SJCRH30 (cell line): Measurements from ENCODE around the gene CACNA1C. TPM values are rescaled to one million over a fixed set of nuclear protein-coding genes. Genes with fewer than 3 reads are reported as not detected.
"Not testable (repeated sequence)": the region's sequence is repeated elsewhere in the genome, so short reads cannot be mapped to it uniquely, and the experiment has no call there.

ENCODE experiments used
- DNase-seq, 2 experiments: peaks; one replicate each; pipeline ENCODE4 v3.0.0-alpha.2; 2015 to 2020
- H3K27ac ChIP-seq: fragments of 250-450 bp; sonication (Bioruptor Pico); 2 replicates; pipeline ENCODE4 v1.5.1; 2020; ENCODE audit warnings: mild to moderate bottlenecking, moderate library complexity
- H3K27me3 ChIP-seq: fragments of 250-450 bp; sonication (Bioruptor Pico); 2 replicates; pipeline ENCODE4 v1.5.1; 2020; ENCODE audit warnings: mild to moderate bottlenecking, moderate library complexity
- H3K36me3 ChIP-seq: fragments of 250-450 bp; sonication (Bioruptor Pico); 2 replicates; pipeline ENCODE4 v1.5.1; 2020; ENCODE audit warnings: mild to moderate bottlenecking, moderate library complexity
- H3K4me1 ChIP-seq: fragments of 250-450 bp; sonication (Bioruptor Pico); 2 replicates; pipeline ENCODE4 v1.5.1; 2020; ENCODE audit warnings: mild to moderate bottlenecking, moderate library complexity
- H3K4me3 ChIP-seq: fragments of 250-450 bp; sonication (Bioruptor Pico); 2 replicates; pipeline ENCODE4 v1.5.1; 2020; ENCODE audit warnings: mild to moderate bottlenecking, moderate library complexity
- H3K9me3 ChIP-seq: fragments of 250-450 bp; sonication (Bioruptor Pico); replicated peaks from 2 replicates; pipeline ENCODE4 v1.5.1; 2020; ENCODE audit warnings: mild to moderate bottlenecking, moderate library complexity
- total RNA-seq: library from RNA; depleted of rRNA; stranded (reverse); fragments of >200 nt; shearing (Covaris generic); gene quantifications from 2 replicates; pipeline ENCODE4 v1.2.3, GENCODE V29; 2014

The CACNA1C gene
- total RNA-seq, 1 experiment from 2014 or later: not detected

DNA sequence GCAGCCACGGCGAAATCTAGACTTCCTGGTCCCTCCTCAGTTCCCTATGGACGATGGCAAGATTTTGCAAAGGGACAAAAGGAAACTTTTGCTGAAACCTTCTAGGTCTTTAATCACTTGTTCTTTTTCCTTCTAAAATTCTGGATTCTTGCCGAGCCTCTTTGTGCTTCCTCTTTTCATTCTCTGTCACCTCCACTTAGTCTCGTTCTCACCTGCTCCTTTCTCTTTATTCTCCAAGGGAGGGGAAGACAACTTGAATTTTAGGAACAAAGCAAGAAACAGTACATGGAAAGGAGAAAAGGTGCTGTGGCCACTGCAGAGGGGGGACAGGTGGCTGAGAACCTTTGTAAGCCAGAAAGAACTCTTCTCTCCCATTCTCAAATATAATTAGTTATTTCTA is 194.8 kb downstream of the CACNA1C start:
- Histone ChIP-seq H3K27me3 (peaks cover 7% of the 10 kb centered on the region; the same call in 1 of the 2 replicates), H3K27ac (no peak overlapping the region), H3K4me3 (no peak overlapping the region), H3K4me1 (no peaks in the 10 kb centered on the region), H3K36me3 (no peaks in the 10 kb centered on the region), H3K9me3 (no peaks in the 10 kb centered on the region)
- no peak for DNase-seq

DNA sequence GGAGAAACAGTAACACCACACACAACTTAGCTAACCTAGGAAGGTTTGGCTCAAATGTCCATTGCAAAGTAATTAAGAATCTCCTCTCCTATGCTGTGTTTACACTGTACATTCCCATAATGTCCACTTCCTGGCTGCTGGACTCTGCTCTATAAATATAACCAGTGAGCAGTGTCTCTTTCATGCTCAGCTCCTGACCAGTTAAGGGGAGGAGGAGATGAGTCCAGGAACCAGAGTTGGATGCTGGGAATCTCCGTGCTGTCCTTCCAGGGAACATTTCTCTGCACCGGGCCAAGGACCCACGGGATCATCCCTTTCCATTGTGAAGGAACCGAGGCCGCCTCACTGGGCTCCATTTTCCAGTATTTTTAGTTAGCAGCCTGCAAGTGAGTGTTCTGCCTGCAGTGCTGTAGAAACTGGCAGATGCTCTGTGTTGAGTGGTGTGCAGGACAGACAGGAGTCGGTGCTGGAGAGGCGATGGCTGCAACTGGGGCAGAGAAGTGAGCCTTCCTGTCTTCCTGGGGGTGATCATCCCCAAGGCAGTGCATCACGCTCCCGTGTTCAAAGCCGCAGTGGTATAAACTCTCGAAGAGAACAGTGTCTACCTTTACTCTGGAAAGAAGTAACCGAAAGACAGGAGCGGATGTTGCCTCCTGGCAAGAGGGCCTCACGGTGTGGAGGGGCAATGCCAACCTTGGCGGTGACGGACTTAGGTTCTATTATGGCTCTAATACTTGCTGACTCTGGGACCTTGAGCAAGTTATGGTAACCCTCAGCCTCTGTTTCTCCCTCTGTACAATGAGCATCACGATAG is 195.5 kb downstream of the CACNA1C start:
- H3K9me3 ChIP-seq: no peaks in the 10 kb centered on the region
- H3K27me3 ChIP-seq: peaks cover 7% of the 10 kb centered on the region; the same call in 1 of the 2 replicates
- no peak for DNase-seq
- H3K4me3 ChIP-seq: no peak overlapping the region
- no peaks in the 10 kb centered on the region for H3K36me3 ChIP-seq
- H3K4me1 ChIP-seq: no peaks in the 10 kb centered on the region
- H3K27ac ChIP-seq: no peak overlapping the region

DNA sequence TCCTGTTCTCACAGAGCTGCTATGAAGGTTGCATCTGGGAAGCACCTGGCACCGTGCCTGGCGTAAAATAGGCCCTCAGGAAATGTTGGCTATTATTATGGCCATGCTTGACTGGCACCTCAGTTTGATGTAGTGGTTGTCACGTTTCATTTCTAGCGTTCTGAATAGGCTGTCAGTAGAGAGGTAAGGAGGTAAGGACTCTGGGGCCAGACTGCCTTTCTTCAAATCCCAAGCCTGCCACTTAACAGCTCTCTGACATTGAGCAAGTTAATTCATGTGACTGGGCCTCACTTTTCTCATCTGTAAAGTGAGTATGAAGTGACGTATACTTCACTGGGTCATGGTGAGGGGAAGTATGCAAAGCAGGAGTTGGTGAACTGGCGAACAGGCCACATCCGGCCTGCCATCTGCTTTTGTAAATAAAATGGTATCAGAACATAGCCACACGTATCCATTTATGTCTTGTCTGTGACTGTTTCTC is 196.2 kb downstream of the CACNA1C start:
- no peak for DNase-seq
- H3K36me3 ChIP-seq: no peaks in the 10 kb centered on the region
- H3K27ac ChIP-seq: no peak overlapping the region
- no peak overlapping the region for H3K4me3 ChIP-seq
- H3K4me1 ChIP-seq: no peaks in the 10 kb centered on the region
- peaks cover 10% of the 10 kb centered on the region; the same call in 1 of the 2 replicates for H3K27me3 ChIP-seq
- H3K9me3 ChIP-seq: no peaks in the 10 kb centered on the region

DNA sequence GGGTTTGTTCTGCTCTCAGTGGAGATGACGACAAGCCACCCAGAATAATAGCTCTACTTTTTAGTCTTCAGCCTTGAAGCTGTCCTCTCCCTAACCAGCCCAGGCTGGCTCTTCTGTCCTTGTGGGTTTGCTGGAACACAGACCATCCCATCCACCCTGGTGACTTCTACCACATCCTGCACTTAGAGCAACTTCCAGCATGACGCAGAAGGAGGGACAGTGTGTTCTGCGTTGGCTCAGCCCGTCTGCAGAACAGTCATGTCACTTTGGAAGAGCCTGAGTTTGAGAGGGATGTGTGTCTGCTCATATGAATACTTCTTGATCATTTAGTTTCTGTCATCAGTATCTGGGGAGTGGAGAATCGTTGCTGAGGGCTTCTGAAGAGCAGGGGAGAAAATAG is 198.0 kb downstream of the CACNA1C start:
- Histone ChIP-seq H3K9me3 (no peaks in the 10 kb centered on the region), H3K4me1 (no peaks in the 10 kb centered on the region), H3K36me3 (no peaks in the 10 kb centered on the region), H3K4me3 (no peak overlapping the region), H3K27me3 (peaks cover 11% of the 10 kb centered on the region; the same call in 1 of the 2 replicates), H3K27ac (no peak overlapping the region)
- DNase-seq: no peak

DNA sequence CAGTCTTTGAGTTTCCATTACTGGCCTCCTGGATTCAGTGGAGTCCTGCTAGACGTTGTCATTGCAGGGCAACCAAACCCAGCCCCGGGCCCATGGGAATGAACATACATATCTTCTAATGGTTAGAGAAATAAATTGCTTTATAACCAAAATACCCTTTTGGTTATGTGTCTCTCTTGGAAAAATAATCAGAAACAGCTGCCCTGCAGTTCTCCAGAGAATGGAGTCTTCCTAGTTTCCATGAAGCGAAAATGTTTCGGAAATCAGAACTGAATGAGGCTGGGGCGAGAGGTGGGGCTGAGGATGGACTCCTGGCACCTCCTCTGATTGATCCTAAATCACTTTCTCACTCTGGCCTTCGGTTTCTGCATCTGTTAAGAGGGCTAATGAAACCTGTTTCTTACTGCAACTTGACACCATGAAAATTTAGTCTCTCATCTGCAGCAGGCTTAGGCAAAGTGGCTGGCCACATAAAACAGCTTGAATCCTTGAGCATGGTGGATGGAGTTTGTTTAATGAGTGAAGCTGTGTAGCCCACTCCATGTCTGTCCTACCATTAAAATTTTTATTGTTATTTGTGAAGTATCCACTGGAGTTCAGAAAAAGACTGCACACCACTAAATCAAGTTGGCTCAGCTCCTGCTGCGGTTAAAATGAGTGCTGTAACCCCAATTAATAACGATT is 198.9 kb downstream of the CACNA1C start:
- Histone ChIP-seq H3K36me3 (no peaks in the 10 kb centered on the region), H3K4me1 (no peaks in the 10 kb centered on the region), H3K4me3 (no peak overlapping the region), H3K9me3 (no peaks in the 10 kb centered on the region), H3K27me3 (peaks cover 11% of the 10 kb centered on the region; the same call in 1 of the 2 replicates), H3K27ac (no peak overlapping the region)
- no peak for DNase-seq

DNA sequence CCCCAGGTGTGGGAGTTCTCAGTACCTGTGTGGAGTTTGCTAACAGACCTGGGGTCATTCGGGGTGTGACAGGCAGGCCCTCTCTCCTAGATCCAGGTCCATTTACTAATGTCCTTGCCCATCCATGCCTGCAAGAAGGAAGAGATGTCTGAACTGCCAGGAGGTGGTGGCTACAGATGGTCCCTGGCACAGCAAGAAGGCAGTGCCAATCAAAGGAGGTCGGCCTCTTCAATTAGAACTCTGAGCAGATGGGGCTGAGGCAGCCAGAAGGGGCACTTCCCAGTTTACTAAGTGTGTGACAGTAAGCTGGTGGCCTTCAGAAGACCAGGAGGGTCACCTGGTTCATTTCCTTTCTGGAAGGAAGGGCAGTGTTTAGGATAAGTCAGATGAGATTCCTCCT is 202.5 kb downstream of the CACNA1C start:
- Histone ChIP-seq H3K4me3 (no peak overlapping the region), H3K4me1 (no peaks in the 10 kb centered on the region), H3K27me3 (peaks cover 9% of the 10 kb centered on the region; the same call in 1 of the 2 replicates), H3K9me3 (no peaks in the 10 kb centered on the region), H3K27ac (no peak overlapping the region), H3K36me3 (no peaks in the 10 kb centered on the region)
- DNase-seq: no peak

DNA sequence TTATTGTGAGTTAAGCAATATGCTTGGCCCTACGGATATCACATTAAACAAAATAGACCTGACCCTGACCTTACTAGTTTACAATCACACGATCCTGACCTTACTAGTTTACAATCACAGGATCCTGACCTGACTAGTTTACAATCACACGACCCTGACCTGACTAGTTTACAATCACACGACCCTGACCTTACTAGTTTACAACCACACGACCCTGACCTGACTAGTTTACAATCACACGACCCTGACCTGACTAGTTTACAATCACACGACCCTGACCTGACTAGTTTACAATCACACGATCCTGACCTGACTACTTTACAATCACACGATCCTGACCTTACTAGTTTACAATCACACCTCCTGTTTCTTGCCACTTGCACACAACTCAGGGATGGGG is 202.9 kb downstream of the CACNA1C start:
- DNase-seq, H3K4me3 ChIP-seq, H3K27me3 ChIP-seq, H3K4me1 ChIP-seq, H3K9me3 ChIP-seq, H3K36me3 ChIP-seq, H3K27ac ChIP-seq: not testable (repeated sequence)

DNA sequence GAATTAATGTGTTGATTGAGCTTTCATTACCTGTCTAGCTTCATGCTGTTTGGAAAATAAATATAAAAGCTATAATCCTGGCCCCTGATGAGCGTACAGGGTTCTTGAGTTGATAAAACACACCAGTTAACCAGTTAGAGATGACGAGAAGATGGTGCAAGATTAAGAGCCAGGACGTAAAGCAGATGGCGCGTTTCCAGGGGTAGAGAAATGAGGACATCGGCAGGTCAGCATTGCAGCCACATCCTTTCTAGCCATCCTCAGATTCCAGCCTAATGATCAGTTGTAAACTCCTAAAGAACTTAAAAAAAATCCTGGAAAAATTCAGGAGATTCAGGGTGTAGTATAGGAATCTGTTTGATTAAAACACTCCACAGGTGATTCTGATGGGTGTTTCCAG is 203.7 kb downstream of the CACNA1C start:
- Histone ChIP-seq H3K4me1 (no peaks in the 10 kb centered on the region), H3K36me3 (no peaks in the 10 kb centered on the region), H3K9me3 (no peaks in the 10 kb centered on the region), H3K4me3 (no peak overlapping the region), H3K27ac (no peak overlapping the region), H3K27me3 (peaks cover 9% of the 10 kb centered on the region; the same call in 1 of the 2 replicates)
- no peak for DNase-seq

DNA sequence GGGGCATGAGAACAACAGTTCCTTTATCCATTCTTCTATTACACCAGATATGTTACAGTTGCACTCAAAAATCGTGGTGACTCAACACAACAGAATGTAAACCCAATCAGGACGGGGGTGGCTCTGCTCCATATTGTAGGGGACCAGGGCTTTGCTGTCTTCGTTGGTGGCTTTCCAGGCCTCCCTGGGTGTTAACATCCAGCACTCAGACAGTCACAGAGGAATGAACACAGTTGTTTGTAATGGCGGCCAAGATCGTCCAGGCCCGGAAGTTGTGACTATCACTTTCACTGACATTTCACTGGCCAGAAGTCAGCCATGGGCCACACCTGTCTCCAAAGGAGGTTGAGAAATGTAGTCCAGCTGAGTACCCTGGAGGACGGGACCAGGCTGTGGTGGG is 204.1 kb downstream of the CACNA1C start:
- no peak overlapping the region for H3K4me3 ChIP-seq
- no peaks in the 10 kb centered on the region for H3K4me1 ChIP-seq

DNA sequence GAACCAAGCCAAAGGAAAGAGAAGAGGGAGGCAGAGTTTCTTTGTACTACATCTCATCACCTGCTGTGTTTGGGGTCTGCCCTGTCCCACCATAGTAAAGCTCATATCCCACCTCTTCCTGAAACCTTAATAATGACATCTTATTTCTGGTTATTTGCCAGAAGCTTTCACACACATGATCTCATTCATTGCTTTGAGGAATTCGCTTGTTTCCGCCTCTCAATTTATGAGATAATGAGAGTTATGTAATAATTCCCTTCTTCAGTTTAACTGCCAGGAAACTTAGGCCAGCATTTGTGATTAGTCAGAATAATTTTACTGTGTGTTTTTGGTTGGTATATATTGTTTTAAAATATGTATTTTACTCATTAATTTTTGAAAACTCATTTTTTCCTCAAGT is 205.2 kb downstream of the CACNA1C start:
- no peaks in the 10 kb centered on the region for H3K4me1 ChIP-seq
- no peak overlapping the region for H3K27ac ChIP-seq
- no peak for DNase-seq

More for the DNA sequence above, 204.1 kb downstream of the CACNA1C start:
- Histone ChIP-seq H3K36me3 (no peaks in the 10 kb centered on the region), H3K27ac (no peak overlapping the region), H3K27me3 (peaks cover 9% of the 10 kb centered on the region; the same call in 1 of the 2 replicates), H3K9me3 (no peaks in the 10 kb centered on the region)
- peak; percentile 10 to 23 for DNase-seq

DNA sequence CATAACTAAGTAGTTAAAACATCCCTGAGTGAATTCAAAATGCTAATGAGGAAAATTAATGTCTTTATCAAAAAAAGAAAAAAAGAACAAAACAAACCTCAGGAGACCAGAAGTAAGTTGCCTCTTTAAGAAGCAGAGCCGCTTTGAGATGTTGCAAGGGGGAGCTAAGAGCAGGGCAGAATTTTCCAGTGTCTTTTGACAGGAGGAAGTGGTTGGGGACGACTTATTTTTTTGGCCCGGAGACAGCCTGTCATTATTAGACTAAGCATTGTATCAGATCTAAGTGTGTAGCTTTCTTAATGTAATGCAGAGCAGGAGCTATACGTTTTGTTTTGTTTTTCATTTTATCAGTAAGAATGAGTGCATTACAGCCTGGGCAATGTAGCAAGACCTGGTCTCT is 206.6 kb downstream of the CACNA1C start:
- H3K4me3 ChIP-seq: no peak overlapping the region
- H3K9me3 ChIP-seq: no peaks in the 10 kb centered on the region
- no peaks in the 10 kb centered on the region for H3K36me3 ChIP-seq
- no peak for DNase-seq
- H3K4me1 ChIP-seq: no peaks in the 10 kb centered on the region
- H3K27me3 ChIP-seq: peaks cover 4% of the 10 kb centered on the region; the same call in 1 of the 2 replicates
- H3K27ac ChIP-seq: no peak overlapping the region

More for the DNA sequence above, 205.2 kb downstream of the CACNA1C start:
- H3K9me3 ChIP-seq: no peaks in the 10 kb centered on the region
- no peak overlapping the region for H3K4me3 ChIP-seq
- peaks cover 9% of the 10 kb centered on the region; the same call in 1 of the 2 replicates for H3K27me3 ChIP-seq
- no peaks in the 10 kb centered on the region for H3K36me3 ChIP-seq

DNA sequence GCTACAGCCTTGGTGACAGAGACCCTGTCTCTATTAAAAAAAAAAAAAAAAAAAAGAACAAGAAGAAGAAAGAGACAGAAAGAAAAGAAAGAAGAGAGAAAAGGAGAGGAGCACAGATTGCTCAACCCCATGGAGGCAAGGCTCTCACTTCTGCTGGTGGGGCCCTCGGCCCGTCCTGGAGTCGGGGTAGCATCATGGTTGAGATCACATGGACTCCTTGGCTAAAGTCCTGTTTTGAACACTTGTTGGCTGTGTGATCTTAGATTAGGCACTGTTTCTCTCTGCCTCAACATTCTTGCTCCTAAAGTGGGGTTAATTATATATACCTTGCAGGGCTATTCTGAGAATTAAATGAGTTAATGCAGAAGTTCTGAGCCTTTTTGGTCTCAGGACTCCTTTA is 207.7 kb downstream of the CACNA1C start:
- H3K36me3 ChIP-seq: no peaks in the 10 kb centered on the region
- DNase-seq: no peak
- H3K9me3 ChIP-seq: no peaks in the 10 kb centered on the region
- H3K27ac ChIP-seq: no peak overlapping the region
- no peak overlapping the region for H3K4me3 ChIP-seq
- H3K27me3 ChIP-seq: peaks cover 12% of the 10 kb centered on the region; the same call in 1 of the 2 replicates
- no peaks in the 10 kb centered on the region for H3K4me1 ChIP-seq

DNA sequence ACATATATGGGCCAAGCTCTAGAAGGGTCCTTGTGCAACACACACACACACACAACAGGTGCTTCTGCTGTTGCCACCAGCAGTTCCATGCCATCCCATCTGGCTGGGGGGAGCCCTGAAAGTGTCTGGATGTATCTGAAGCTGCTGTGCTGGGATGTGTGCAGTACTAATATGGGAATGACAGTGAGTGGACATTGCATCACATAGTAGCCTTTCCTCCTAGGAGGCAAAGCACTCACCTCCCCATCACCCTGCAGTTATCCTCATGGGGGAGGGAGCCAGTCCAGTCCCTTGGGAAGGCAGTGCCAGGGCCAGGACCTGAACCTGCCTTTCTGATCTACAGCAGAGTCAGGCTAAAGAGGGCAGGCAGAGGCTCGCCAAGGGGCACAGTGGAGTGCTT is 208.9 kb downstream of the CACNA1C start:
- no peak for DNase-seq
- no peaks in the 10 kb centered on the region for H3K36me3 ChIP-seq
- no peaks in the 10 kb centered on the region for H3K4me1 ChIP-seq
- peaks cover 16% of the 10 kb centered on the region for H3K27me3 ChIP-seq
- no peak overlapping the region for H3K27ac ChIP-seq
- H3K9me3 ChIP-seq: no peaks in the 10 kb centered on the region
- H3K4me3 ChIP-seq: no peak overlapping the region

DNA sequence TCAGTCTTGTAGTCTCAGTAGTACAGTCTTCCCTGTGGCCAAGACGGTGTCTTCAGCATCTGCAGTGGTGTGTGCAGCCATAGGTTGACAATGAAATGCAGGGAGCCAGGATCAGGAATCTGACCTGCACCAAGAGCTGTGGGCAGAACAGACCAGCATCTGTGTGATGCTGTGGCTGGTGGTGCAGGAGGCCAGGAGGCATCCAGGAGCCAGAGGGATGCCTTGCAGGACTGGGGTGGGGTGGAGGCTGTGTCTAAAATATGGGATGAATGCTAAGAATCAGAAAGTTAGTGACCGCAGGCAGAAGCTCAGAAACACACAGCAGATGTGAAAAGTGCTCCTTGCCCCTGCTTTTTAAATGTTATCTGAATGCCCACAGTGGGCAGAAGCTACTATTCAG is 209.7 kb downstream of the CACNA1C start:
- Histone ChIP-seq H3K27me3 (peaks cover 21% of the 10 kb centered on the region), H3K27ac (no peak overlapping the region), H3K4me3 (no peak overlapping the region), H3K36me3 (no peaks in the 10 kb centered on the region), H3K4me1 (no peaks in the 10 kb centered on the region), H3K9me3 (no peaks in the 10 kb centered on the region)
- DNase-seq: no peak

DNA sequence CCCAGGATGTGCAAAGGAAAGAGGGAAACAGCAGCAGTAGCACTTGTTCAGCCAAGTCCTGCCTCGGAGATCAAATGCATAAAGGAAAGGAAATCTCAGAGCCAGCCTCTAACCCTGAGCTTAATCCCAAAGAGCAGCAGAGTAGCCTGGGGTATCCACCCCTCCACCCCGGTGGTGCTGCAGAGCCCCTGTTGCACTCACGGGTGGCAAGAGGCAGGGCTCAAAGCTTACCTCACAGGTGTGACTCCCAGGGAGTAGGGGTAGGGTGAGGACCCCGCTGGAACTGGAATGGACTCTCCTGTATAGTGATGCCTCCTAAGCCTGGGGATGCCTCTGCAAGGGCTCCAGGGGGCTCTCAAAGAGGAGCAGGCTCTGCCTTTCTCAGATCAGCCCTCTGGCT is 211.1 kb downstream of the CACNA1C start:
- Histone ChIP-seq H3K27ac (no peak overlapping the region), H3K27me3 (peaks cover 29% of the 10 kb centered on the region), H3K9me3 (no peaks in the 10 kb centered on the region), H3K4me1 (no peaks in the 10 kb centered on the region), H3K36me3 (no peaks in the 10 kb centered on the region), H3K4me3 (no peak overlapping the region)
- no peak for DNase-seq
